Common myeloid progenitor, CD34-positive (primary cell): ENCODE measurements around the gene PRKCA.

ENCODE experiments used
- CTCF ChIA-PET: fragments of 350-600 bp; sonication (Branson Sonifier 250); formaldehyde crosslinking; loops from one replicate; lab custom pipeline; 2021; ENCODE audit warnings: antibody characterized with exemption; lab: Charles Lee
- POLR2A ChIA-PET: fragments of 350-600 bp; sonication (Branson Sonifier 250); formaldehyde crosslinking; loops from one replicate; lab custom pipeline; 2021; ENCODE audit warnings: antibody characterized with exemption; lab: Charles Lee
- DNase-seq, 3 donors: peaks; one replicate each; pipeline versions ENCODE4 v3.0.0 to v3.0.0-alpha.2; 2013
- H3K27ac ChIP-seq, 2 experiments: 1 replicate in 1 of 2; 2 replicates in 1 of 2; pipeline ENCODE4 v1.7.0; 2013; ENCODE audit warnings: inconsistent platforms in 2 of 2, low read length in 2 of 2, mild to moderate bottlenecking in 2 of 2, low read depth in 1 of 2, moderate library complexity in 1 of 2; ENCODE audit not compliant: severe bottlenecking in 2 of 2, insufficient read depth in 1 of 2, poor library complexity in 1 of 2
- H3K27me3 ChIP-seq, 5 experiments: replicated peaks in 2 of 5; 1 replicate in 3 of 5; 2 replicates in 2 of 5; pipeline versions ENCODE4 v1.6.1 to v1.7.0; 2013; ENCODE audit warnings: low read length in 4 of 5, mild to moderate bottlenecking in 2 of 5, moderate library complexity in 2 of 5, inconsistent platforms in 1 of 5; ENCODE audit not compliant: insufficient read depth in 5 of 5, control insufficient read depth in 4 of 5
- H3K36me3 ChIP-seq, 4 experiments: 1 replicate in 2 of 4; 2 replicates in 2 of 4; pipeline versions ENCODE4 v1.6.1 to v1.7.0; 2013; ENCODE audit warnings: low read length in 3 of 4, control low read depth in 1 of 4, mild to moderate bottlenecking in 1 of 4; ENCODE audit not compliant: control insufficient read depth in 4 of 4, insufficient read depth in 4 of 4
- H3K4me1 ChIP-seq, 4 experiments: 1 replicate in 3 of 4; 2 replicates in 1 of 4; pipeline versions ENCODE4 v1.6.1 to v1.7.1; 2013; ENCODE audit warnings: low read length in 3 of 4, mild to moderate bottlenecking in 3 of 4, control low read depth in 1 of 4, inconsistent platforms in 1 of 4, moderate library complexity in 1 of 4; ENCODE audit not compliant: control insufficient read depth in 4 of 4, insufficient read depth in 4 of 4; ENCODE audit errors: control extremely low read depth in 1 of 4
- H3K4me3 ChIP-seq, 7 experiments: 1 replicate in 4 of 7; 2 replicates in 3 of 7; pipeline versions ENCODE4 v1.5.1 to v1.7.0; 2013; ENCODE audit warnings: mild to moderate bottlenecking in 7 of 7, low read length in 6 of 7, moderate library complexity in 6 of 7, inconsistent platforms in 2 of 7, low read depth in 2 of 7, control low read depth in 1 of 7; ENCODE audit not compliant: insufficient read depth in 4 of 7, control insufficient read depth in 1 of 7; ENCODE audit errors: extremely low read depth in 1 of 7
- H3K9me3 ChIP-seq, 5 experiments: 1 replicate in 4 of 5; 2 replicates in 1 of 5; pipeline versions ENCODE4 v1.6.1 to v1.7.1; 2013; ENCODE audit warnings: low read length in 4 of 5, mild to moderate bottlenecking in 2 of 5, inconsistent platforms in 1 of 5, low read depth in 1 of 5, moderate library complexity in 1 of 5; ENCODE audit not compliant: control insufficient read depth in 4 of 5, insufficient read depth in 2 of 5; ENCODE audit errors: control extremely low read depth in 1 of 5
- WGBS: methylation state at CpG from one replicate; pipeline ENCODE4 v1.1.5; 2013; ENCODE audit not compliant: insufficient coverage; 5-methylcytosine and 5-hydroxymethylcytosine counted together

PRKCA gene

DNA sequence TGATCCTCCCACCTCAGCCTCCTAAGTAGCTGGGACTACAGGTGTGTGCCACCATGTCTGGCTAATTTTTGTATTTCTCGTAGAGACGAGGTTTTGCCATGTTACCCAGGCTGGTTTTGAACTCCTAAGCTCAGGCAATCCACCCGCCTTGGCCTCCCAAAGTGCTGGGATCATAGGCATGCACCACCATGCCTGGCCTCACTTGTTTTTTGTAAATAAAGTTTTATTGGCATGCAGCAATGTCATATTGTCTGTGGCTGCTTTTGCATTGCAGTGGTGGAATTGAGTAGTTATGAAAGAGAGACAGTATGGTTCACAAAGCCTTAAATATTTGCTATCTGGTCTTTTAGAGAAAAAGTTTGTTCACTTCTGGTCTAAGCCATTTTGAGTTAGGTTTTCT lies 124.7 kb downstream of the PRKCA start:
- no peaks in the 10 kb centered on the region for H3K4me1 ChIP-seq
- POLR2A ChIA-PET, result no interaction called here
- H3K27me3 ChIP-seq, result peaks cover 0 to 3% (median 0%) of the 10 kb centered on the region in 5 experiments
- no peak overlapping the region for H3K27ac ChIP-seq
- no peak overlapping the region for H3K4me3 ChIP-seq
- H3K36me3 ChIP-seq, result no peaks in the 10 kb centered on the region
- DNase-seq, result no peak
- H3K9me3 ChIP-seq, result peaks cover 0 to 4% (median 0%) of the 10 kb centered on the region in 5 experiments
- WGBS, result 94% methylated on average over 3 of the region's 3 CpGs
- CTCF ChIA-PET, result no interaction called here

GRCh38 chr17:66429680-66430079 lies 127.3 kb downstream of the PRKCA start:
- ChIA-PET CTCF (no interaction called here), POLR2A (no interaction called here)
- no peaks in the 10 kb centered on the region for H3K36me3 ChIP-seq
- H3K27me3 ChIP-seq, result peaks cover 0 to 3% (median 0%) of the 10 kb centered on the region in 5 experiments
- peaks cover 0 to 4% (median 0%) of the 10 kb centered on the region in 5 experiments for H3K9me3 ChIP-seq
- no peak overlapping the region for H3K27ac ChIP-seq
- H3K4me3 ChIP-seq, result no peak overlapping the region
- H3K4me1 ChIP-seq, result peaks cover 0 to 10% (median 0%) of the 10 kb centered on the region in 4 experiments
- DNase-seq, result no peak
- 78% methylated on average over 1 of the region's 1 CpG for WGBS

DNA sequence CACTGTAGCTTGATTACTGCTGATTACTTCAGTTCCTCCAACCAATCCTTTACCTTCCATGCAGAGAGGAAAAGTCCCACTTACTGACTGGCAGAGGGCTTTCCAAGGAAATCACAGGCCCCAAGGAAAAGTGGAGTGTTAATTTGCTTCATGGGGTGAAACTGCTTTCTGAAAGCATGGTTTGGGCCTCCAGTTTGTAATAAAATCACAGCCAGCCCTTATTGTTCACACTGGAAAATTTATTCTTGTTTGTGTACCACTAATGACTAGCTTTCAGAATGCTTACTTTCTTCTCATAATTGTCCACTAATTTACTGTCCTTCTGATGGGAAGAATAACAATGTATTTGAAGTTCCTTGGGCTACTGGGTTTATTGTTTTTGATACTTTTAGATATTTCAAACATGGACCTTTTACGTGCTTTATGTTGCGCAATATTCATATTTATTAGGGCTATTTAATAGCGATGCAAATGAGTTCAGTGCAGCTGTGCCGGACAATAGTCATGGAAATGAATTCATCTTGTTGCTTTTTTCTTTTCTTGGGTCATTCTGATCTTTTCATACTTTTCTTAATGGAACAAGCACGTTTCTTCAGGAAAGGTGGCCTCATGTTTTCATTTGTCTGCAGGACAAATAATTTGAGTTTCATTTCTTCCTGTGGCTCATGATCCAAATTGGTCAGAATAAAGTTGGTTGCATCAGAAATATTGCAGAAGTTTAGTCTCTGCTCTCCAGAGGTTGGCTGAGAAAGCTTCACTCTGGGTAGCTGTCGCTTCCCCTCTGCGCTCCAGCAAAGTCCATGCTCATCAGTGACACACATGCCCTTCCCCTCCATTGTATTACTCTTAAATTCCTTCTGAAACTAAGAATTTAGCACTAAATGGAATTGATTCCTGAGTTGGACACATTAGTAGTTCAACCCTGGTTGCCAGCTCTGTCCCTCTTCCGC lies 128.7 kb downstream of the PRKCA start:
- CTCF ChIA-PET, result interaction anchor here (1.0 kb wide), 1 partner anchor 26 kb away, joined by 3 read pairs; no protein-coding TSS in a partner anchor
- Histone ChIP-seq H3K27ac (no peak overlapping the region), H3K4me1 (peaks cover 0 to 10% (median 0%) of the 10 kb centered on the region in 4 experiments), H3K9me3 (peaks cover 0 to 4% (median 0%) of the 10 kb centered on the region in 5 experiments), H3K27me3 (peaks cover 0 to 3% (median 0%) of the 10 kb centered on the region in 5 experiments), H3K36me3 (no peaks in the 10 kb centered on the region), H3K4me3 (no peak overlapping the region)
- 97% methylated on average over 6 of the region's 8 CpGs for WGBS
- POLR2A ChIA-PET, result interaction anchor here (0.6 kb wide), 1 partner anchor 1220 kb away, joined by 3 read pairs; no protein-coding TSS in a partner anchor
- no peak for DNase-seq

- 96% methylated on average over 3 of the region's 5 CpGs for WGBS
- H3K4me1 ChIP-seq, result peaks cover 0 to 12% (median 0%) of the 10 kb centered on the region in 4 experiments
- POLR2A ChIA-PET, result no interaction called here
- CTCF ChIA-PET, result interaction anchor here (1.0 kb wide), 1 partner anchor 25 kb away, joined by 3 read pairs; no protein-coding TSS in a partner anchor
- H3K27ac ChIP-seq, result no peak overlapping the region
- no peaks in the 10 kb centered on the region for H3K9me3 ChIP-seq
- peaks cover 0 to 3% (median 0%) of the 10 kb centered on the region in 5 experiments for H3K27me3 ChIP-seq
- H3K4me3 ChIP-seq, result no peak overlapping the region
- no peaks in the 10 kb centered on the region for H3K36me3 ChIP-seq
- no peak for DNase-seq
Measured at GRCh38 chr17:66431910-66432309, 129.5 kb downstream of the PRKCA start.

DNA sequence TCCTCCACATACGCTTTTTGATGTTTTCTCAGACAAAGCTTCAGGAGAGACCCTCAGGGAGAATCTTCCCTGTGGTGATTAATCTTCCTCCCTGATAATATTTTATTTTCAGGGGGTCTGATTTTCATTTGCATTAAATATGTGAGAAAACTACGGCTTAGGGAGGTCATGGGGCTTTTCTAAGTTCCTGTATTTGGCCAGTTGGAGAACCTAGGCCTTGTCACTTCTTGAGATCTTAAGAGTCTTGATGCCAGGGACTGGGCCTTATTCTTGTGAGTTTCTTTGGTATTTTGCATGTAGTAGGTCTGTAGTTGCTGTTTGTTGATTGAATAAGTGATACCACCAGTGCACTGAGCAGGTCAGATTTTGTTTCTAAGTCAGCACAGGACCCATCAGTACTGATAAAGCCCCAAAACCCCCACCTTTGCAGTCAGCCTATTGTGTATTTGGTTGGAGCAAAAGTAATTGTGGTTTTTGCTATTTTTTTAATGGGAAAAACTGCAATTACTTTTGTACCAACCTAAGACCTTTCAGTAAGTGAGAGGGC lies 130.1 kb downstream of the PRKCA start:
- DNase-seq, result peak in 1 of 3 donors; percentile 13
- POLR2A ChIA-PET, result no interaction called here
- peaks cover 0 to 3% (median 0%) of the 10 kb centered on the region in 5 experiments for H3K27me3 ChIP-seq
- CTCF ChIA-PET, result no interaction called here
- H3K27ac ChIP-seq, result no peak overlapping the region
- H3K4me1 ChIP-seq, result peaks cover 0 to 17% (median 4%) of the 10 kb centered on the region in 4 experiments
- no peaks in the 10 kb centered on the region for H3K9me3 ChIP-seq
- no peak overlapping the region for H3K4me3 ChIP-seq
- 0% methylated on average over 1 of the region's 2 CpGs for WGBS
- H3K36me3 ChIP-seq, result no peaks in the 10 kb centered on the region

DNA sequence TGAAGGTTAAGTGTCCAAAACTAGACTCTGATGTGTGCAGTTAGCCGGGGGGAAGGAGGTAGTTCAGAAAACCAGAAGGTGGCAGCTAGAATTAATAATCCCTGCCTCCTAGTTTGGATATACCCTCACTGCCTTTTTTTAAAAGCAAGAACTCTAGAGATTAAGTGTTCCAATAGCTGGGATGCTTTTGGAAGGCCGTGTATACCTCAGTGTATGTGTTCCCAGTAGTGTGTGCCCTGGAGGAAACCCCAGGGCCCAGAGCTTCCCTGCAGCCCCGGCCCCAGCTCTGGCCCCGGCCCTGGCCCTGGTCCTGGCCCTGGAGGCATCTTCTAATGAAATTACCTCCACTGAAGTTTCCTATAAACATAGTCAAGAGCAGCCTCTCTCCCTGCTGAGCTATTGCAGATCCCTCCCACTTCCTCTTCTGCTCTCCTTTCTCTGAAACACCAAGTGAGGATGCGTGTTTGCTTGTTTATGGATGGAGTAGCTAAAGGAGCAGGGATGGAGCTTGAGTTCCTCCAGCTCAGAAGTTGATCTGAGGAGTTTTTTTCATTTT lies 130.7 kb downstream of the PRKCA start:
- POLR2A ChIA-PET, result no interaction called here
- Histone ChIP-seq H3K36me3 (no peaks in the 10 kb centered on the region), H3K27ac (no peak overlapping the region), H3K27me3 (peaks cover 0 to 3% (median 0%) of the 10 kb centered on the region in 5 experiments), H3K4me3 (no peak overlapping the region), H3K9me3 (peaks cover 0 to 2% (median 0%) of the 10 kb centered on the region in 5 experiments), H3K4me1 (peaks cover 0 to 22% (median 4%) of the 10 kb centered on the region in 4 experiments)
- WGBS, result 70% methylated on average over 3 of the region's 5 CpGs
- DNase-seq, result no peak
- CTCF ChIA-PET, result interaction anchor here (1.2 kb wide), 1 partner anchor 84 kb away, joined by 4 read pairs; no protein-coding TSS in a partner anchor
